Stomach (tissue), 19 donors: Measurements from ENCODE around the gene AGFG1. TPM values are rescaled to one million over a fixed set of nuclear protein-coding genes. Genes with fewer than 3 reads are reported as not detected.

ENCODE experiments used
- DNase-seq, 2 donors: peaks; one replicate each; pipeline versions ENCODE4 v3.0.0 to v3.0.0-alpha.2; 2013 to 2019
- H3K27ac ChIP-seq, 5 donors: fragments of 200-600 bp in 4 of 5; sonication (generic) in 4 of 5; one replicate each; pipeline ENCODE4 v1.5.1; 2013 to 2019; ENCODE audit warnings: mild to moderate bottlenecking in 1 of 5, moderate library complexity in 1 of 5
- H3K27me3 ChIP-seq, 3 donors: fragments of 200-600 bp; sonication (generic); one replicate each; pipeline ENCODE4 v1.5.1; 2017 to 2019; ENCODE audit warnings: mixed run types in 1 of 3
- H3K36me3 ChIP-seq, 4 donors: fragments of 200-600 bp; sonication (generic); 1 replicate in 3 of 4; 2 replicates in 1 of 4; pipeline ENCODE4 v1.5.1; 2016 to 2019
- H3K4me1 ChIP-seq, 4 donors: fragments of 200-600 bp; sonication (generic); one replicate each; pipeline ENCODE4 v1.5.1; 2016 to 2019
- H3K4me3 ChIP-seq, 4 donors: fragments of 200-600 bp; sonication (generic) in 3 of 4; one replicate each; pipeline ENCODE4 v1.5.1; 2016 to 2019; ENCODE audit warnings: mild to moderate bottlenecking in 1 of 4
- H3K9me3 ChIP-seq, 4 donors: fragments of 200-600 bp; sonication (generic); one replicate each; pipeline ENCODE4 v1.5.1; 2016 to 2019
- EP300 ChIP-seq: sonication (generic); formaldehyde crosslinking; IDR thresholded peaks from one replicate; pipeline ENCODE4 v1.6.1; 2017; ENCODE audit warnings: antibody characterized with exemption
- POLR2A ChIP-seq, 4 donors: fragments of 450-650 bp; IDR thresholded peaks; one replicate each; pipeline ENCODE4 v1.6.1; 2016; ENCODE audit warnings: antibody characterized with exemption in 4 of 4, control low read depth in 2 of 4, mild to moderate bottlenecking in 1 of 4, moderate library complexity in 1 of 4
- POLR2AphosphoS5 ChIP-seq, 3 donors: sonication (generic); formaldehyde crosslinking; IDR thresholded peaks; one replicate each; pipeline ENCODE4 v1.6.1; 2016; ENCODE audit warnings: antibody characterized with exemption in 3 of 3
- WGBS, 5 donors: extraction: QIAGEN DNeasy Blood & Tissue Kit in 3 of 5; methylation state at CpG; one replicate each; pipeline versions ENCODE4 v1.1.5 to v1.1.7; 2013 to 2018; 5-methylcytosine and 5-hydroxymethylcytosine counted together
- intact Hi-C: fragments of 100-400 bp; cut with DNase I; formaldehyde crosslinking; loops from one replicate; pipeline ENCODE4 v1.15.1; 2023; ENCODE audit warnings: low total_unique reads
- long read RNA-seq, 10 donors: transcript quantifications; one replicate each; lab custom pipeline, GENCODE V29; 2026
- polyA plus RNA-seq, 3 donors: library from polyadenylated mRNA; stranded (reverse); fragments of 200-250 nt; gene quantifications; one replicate each; pipeline ENCODE4 v1.2.3, GENCODE V29; 2013
- total RNA-seq, 5 donors: library from RNA; depleted of rRNA; stranded (reverse); fragments of >200 nt; gene quantifications; one replicate each; pipeline versions ENCODE4 v1.1.0 to v1.2.3, GENCODE V29; 2014 to 2016
- TF ChIP-seq, protein P1 (sequence below), 7 experiments: fragments of 450-650 bp in 4 of 7; fragments of 200-600 bp in 3 of 7; sonication (generic) in 3 of 7; IDR thresholded peaks; one replicate each; pipeline ENCODE4 v1.5.1; 2016 to 2019; ENCODE audit warnings: antibody characterized with exemption in 7 of 7, control low read depth in 2 of 7, mild to moderate bottlenecking in 1 of 7
- donor health status: healthy with polysubstance abuse.
- donor health status: Bipolar disorder and iron deficiency.
- donor health status: healthy.

The AGFG1 gene, protein sequence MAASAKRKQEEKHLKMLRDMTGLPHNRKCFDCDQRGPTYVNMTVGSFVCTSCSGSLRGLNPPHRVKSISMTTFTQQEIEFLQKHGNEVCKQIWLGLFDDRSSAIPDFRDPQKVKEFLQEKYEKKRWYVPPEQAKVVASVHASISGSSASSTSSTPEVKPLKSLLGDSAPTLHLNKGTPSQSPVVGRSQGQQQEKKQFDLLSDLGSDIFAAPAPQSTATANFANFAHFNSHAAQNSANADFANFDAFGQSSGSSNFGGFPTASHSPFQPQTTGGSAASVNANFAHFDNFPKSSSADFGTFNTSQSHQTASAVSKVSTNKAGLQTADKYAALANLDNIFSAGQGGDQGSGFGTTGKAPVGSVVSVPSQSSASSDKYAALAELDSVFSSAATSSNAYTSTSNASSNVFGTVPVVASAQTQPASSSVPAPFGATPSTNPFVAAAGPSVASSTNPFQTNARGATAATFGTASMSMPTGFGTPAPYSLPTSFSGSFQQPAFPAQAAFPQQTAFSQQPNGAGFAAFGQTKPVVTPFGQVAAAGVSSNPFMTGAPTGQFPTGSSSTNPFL
- total RNA-seq (100 to 1,000 TPM in 1 of 5 donors, 10 to 100 TPM in 4; 16.1 to 119 (median 38.1) TPM), polyA plus RNA-seq (10 to 100 TPM; 17.8 to 37.0 (median 34.5) TPM)
- long read RNA-seq, donor 1: 0 reads
- long read RNA-seq, donor 2, full-length matches to known transcripts: 7 of 7 reads
- long read RNA-seq, donor 2, partial matches to known transcripts: 0 of 7 reads
- long read RNA-seq, donor 2, other reads (novel, unspliced or antisense): 0 of 7 reads
- long read RNA-seq, donor 3, full-length matches to known transcripts: 1 of 1 reads
- long read RNA-seq, donor 3, partial matches to known transcripts: 0 of 1 reads
- long read RNA-seq, donor 3, other reads (novel, unspliced or antisense): 0 of 1 reads
- long read RNA-seq, donor 4, full-length matches to known transcripts: 1 of 1 reads
- long read RNA-seq, donor 4, partial matches to known transcripts: 0 of 1 reads
- long read RNA-seq, donor 4, other reads (novel, unspliced or antisense): 0 of 1 reads
- long read RNA-seq, donor 5, full-length matches to known transcripts: 3 of 11 reads
- long read RNA-seq, donor 5, partial matches to known transcripts: 8 of 11 reads
- long read RNA-seq, donor 5, other reads (novel, unspliced or antisense): 0 of 11 reads
- long read RNA-seq, donor 6: 0 reads
- long read RNA-seq, donor 7, full-length matches to known transcripts: 3 of 3 reads
- long read RNA-seq, donor 7, partial matches to known transcripts: 0 of 3 reads
- long read RNA-seq, donor 7, other reads (novel, unspliced or antisense): 0 of 3 reads
- long read RNA-seq, donor 8, full-length matches to known transcripts: 6 of 11 reads
- long read RNA-seq, donor 8, partial matches to known transcripts: 5 of 11 reads
- long read RNA-seq, donor 8, other reads (novel, unspliced or antisense): 0 of 11 reads
- long read RNA-seq, donor 9, full-length matches to known transcripts: 2 of 2 reads
- long read RNA-seq, donor 9, partial matches to known transcripts: 0 of 2 reads
- long read RNA-seq, donor 9, other reads (novel, unspliced or antisense): 0 of 2 reads
- long read RNA-seq, donor 10, full-length matches to known transcripts: 2 of 2 reads
- long read RNA-seq, donor 10, partial matches to known transcripts: 0 of 2 reads
- long read RNA-seq, donor 10, other reads (novel, unspliced or antisense): 0 of 2 reads

DNA sequence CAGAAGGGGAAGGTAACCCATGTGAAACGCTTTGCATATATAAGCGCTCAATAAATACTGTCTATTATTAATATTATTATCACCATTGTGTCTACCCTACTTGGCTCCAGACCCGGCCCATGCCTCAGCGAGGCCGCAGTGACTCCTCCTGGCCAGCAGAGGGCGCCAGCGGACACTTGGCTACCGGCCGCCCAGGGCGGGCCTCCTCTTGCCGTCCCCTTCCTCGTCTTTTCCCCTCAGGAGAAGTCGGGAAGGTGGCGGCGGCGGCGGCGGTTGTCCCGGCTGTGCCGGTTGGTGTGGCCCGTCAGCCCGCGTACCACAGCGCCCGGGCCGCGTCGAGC, at the start of gene AGFG1:
AGFG1 (plus strand) TSS at position 233 of the 341 bp plus-strand sequence. CDS start 266 bp downstream, outside the sequence.
- TF ChIP-seq, protein P1, sequence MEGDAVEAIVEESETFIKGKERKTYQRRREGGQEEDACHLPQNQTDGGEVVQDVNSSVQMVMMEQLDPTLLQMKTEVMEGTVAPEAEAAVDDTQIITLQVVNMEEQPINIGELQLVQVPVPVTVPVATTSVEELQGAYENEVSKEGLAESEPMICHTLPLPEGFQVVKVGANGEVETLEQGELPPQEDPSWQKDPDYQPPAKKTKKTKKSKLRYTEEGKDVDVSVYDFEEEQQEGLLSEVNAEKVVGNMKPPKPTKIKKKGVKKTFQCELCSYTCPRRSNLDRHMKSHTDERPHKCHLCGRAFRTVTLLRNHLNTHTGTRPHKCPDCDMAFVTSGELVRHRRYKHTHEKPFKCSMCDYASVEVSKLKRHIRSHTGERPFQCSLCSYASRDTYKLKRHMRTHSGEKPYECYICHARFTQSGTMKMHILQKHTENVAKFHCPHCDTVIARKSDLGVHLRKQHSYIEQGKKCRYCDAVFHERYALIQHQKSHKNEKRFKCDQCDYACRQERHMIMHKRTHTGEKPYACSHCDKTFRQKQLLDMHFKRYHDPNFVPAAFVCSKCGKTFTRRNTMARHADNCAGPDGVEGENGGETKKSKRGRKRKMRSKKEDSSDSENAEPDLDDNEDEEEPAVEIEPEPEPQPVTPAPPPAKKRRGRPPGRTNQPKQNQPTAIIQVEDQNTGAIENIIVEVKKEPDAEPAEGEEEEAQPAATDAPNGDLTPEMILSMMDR (IDR thresholded peaks at IDR 0.05): peak in 6 of 7 experiments; percentile 29 to 100 (median 96)
- TF ChIP-seq POLR2AphosphoS5 (IDR thresholded peaks at IDR 0.05): peak; percentile 64 to 88 (median 84)
- no peak for TF ChIP-seq POLR2A (IDR thresholded peaks at IDR 0.05)
- TF ChIP-seq EP300: no peak
- Histone ChIP-seq H3K27ac (peak within 1 kb of the TSS; percentile 90 to 97 (median 95)), H3K4me3 (peak within 1 kb of the TSS; percentile 97 to 98 (median 97)), H3K4me1 (peaks cover 15 to 58% (median 40%) of the 10 kb centered on the region in 4 donors), H3K9me3 (no peaks in the 10 kb centered on the region), H3K27me3 (no peaks in the 10 kb centered on the region), H3K36me3 (no peaks in the 10 kb centered on the region)
- peak; percentile 89 to 94 for DNase-seq
- WGBS, 5 donors: 0 to 5% (median 0%) methylated on average over 5 to 28 of the region's 28 CpGs
- intact Hi-C loops: no loop called here

DNA sequence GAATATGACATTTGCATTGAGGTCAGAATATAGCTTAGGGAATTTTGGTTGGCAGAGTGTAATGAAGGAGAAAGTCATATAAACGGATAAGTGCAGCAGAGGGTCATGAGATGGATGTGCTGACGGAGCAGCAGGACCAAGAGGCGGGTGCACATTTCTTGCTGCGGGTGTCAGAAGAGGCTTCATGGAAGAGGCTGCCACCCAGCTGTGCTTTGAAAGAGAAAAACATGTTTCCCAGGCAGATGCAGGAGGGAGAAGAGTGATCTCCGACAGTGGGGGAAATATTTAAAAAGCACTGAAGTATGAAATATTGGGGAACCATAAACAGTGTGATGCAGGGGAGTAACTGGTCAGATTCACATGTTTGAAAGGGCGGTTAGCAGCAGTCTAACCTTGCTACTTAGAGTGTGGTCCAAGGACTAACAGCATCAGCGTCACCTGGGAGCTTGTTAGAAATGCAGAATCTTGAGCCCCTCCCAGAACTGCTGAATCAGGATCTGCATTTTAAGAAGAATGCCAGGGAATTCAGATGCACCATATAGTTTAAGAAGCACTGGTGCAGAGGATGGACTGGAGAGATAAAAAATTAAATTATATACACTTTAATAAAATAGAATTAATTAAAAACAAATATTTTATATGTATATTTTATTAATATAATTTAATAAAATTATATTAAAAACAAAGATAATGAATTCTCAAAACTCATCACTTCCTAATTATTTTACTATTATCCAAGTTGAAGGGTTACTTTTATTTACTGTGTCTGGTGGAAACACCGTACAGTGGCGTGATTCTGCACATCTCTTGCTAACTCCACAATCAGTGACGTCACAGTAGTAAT, 48.1 kb upstream of the AGFG1 start:
- TF ChIP-seq POLR2AphosphoS5 (IDR thresholded peaks at IDR 0.05) (no peak), EP300 (no peak), POLR2A (IDR thresholded peaks at IDR 0.05) (no peak)
- TF ChIP-seq, protein P1 (IDR thresholded peaks at IDR 0.05): no peak
- intact Hi-C loops: no loop called here
- 76 to 85% (median 81%) methylated on average over 10 of the region's 10 CpGs for WGBS, 5 donors

DNA sequence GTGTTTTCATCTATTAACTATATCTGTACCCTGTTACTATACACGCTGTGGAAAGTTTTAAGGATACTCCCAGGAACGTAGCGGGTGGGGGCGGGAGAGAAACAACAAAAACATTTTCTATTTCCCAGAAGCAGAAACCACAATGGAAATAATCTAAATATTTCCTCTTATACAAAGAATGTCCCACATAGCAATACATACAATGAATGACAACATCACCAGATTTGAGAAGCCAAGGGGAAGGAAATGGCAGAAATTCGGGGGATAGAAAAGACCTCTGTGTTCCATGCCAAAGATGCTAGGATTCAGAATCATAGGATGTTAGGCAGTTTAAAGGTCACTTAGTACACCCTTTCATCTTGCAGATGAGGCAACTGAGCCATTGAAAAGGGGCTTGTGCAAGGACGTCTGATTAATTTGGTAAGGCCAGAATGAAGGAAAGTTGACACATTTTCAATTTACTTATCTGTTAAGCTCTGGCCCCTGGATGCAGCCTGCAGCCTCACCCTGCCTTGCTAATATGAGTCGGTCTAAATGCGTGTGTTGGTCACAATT, 43.1 kb upstream of the AGFG1 start:
- Histone ChIP-seq H3K27ac (no peak overlapping the region), H3K4me1 (no peaks in the 10 kb centered on the region), H3K4me3 (no peak overlapping the region), H3K27me3 (no peaks in the 10 kb centered on the region), H3K36me3 (no peaks in the 10 kb centered on the region), H3K9me3 (peaks cover 0 to 14% (median 12%) of the 10 kb centered on the region in 4 donors)
- 85 to 87% (median 86%) methylated on average over 8 of the region's 8 CpGs for WGBS, 5 donors
- intact Hi-C loops: no loop called here
- no peak for DNase-seq
- TF ChIP-seq POLR2AphosphoS5 (IDR thresholded peaks at IDR 0.05) (no peak), EP300 (no peak), POLR2A (IDR thresholded peaks at IDR 0.05) (no peak)
- TF ChIP-seq, protein P1 (IDR thresholded peaks at IDR 0.05): no peak

More for the DNA sequence above, 48.1 kb upstream of the AGFG1 start:
- H3K4me1 ChIP-seq: peaks cover 0 to 4% (median 0%) of the 10 kb centered on the region in 4 donors
- no peak overlapping the region for H3K27ac ChIP-seq
- no peaks in the 10 kb centered on the region for H3K9me3 ChIP-seq
- DNase-seq: no peak
- no peaks in the 10 kb centered on the region for H3K27me3 ChIP-seq
- H3K4me3 ChIP-seq: no peak overlapping the region
- H3K36me3 ChIP-seq: no peaks in the 10 kb centered on the region
